ENCODE measurements around the gene METTL8. TPM values are rescaled to one million over a fixed set of nuclear protein-coding genes. Genes with fewer than 3 reads are reported as not detected.
A peak's percentile ranks its signal among the peaks of the same experiment; 100 is the strongest.

The METTL8 gene
- total and polyA plus RNA-seq, 2 experiments from 2014 or later = 60.9 to 64.3 TPM

DNA sequence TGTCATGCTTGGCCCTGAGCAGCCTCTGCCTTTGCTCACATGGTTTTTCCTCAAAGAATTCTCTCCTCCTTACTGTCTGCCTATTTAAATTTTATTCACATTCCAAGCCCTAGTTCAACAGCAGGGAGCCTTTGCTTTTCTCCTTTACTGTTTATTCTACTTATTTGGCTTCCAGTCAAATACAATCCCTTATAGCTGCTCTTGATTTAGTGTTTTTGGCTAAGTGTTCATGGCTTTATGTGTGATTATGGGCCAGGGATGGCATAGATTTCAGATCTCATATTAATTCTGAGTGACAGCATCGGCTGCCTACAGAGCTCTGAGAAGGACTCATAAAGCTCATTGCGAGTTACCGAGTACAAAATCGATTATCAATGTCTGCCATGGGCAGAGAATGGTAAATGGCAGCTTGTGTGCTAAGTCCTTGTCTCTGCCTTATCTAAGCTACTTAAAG is 106.7 kb downstream of the METTL8 start:
- peaks cover 29% of the 10 kb centered on the region for H3K36me3 Mint-ChIP-seq (ENCODE audit: low read depth)
- Histone ChIP-seq H3K4me3 (no peak overlapping the region), H2AFZ (no peak overlapping the region), H3K36me3 (ENCODE audit: insufficient read depth) (no peaks in the 10 kb centered on the region), H3K4me1 (ENCODE audit: insufficient read depth) (peaks cover 39% of the 10 kb centered on the region), H3K27me3 (ENCODE audit: insufficient read depth) (no peaks in the 10 kb centered on the region), H4K20me1 (replicated peaks; ENCODE audit: insufficient read depth) (no peaks in the 10 kb centered on the region), H3K9me2 (ENCODE audit: insufficient read depth) (no peaks in the 10 kb centered on the region), H3K27ac (ENCODE audit: low read depth) (peak overlapping the region; percentile 74), H3K79me2 (replicated peaks; ENCODE audit: insufficient read depth) (no peaks in the 10 kb centered on the region), H3K4me2 (peak overlapping the region; percentile 28), H3F3A (replicated peaks; ENCODE audit: low read depth) (no peaks in the 10 kb centered on the region)
- peak; percentile 86 for DNase-seq (ENCODE audit: low spot score)
- ATAC-seq = peak; percentile 96
- H3K4me1 Mint-ChIP-seq = peaks cover 39% of the 10 kb centered on the region
- H3K27me3 Mint-ChIP-seq (ENCODE audit: insufficient read depth, low read depth, poor library complexity) = no peaks in the 10 kb centered on the region
- H3K9me3 Mint-ChIP-seq = no peaks in the 10 kb centered on the region; the same call in 2 of the 3 replicates
- H3K4me3 Mint-ChIP-seq = peak overlapping the region; percentile 15
- H3K27ac Mint-ChIP-seq = peak overlapping the region; percentile 79
- TF ChIP-seq, protein P1, sequence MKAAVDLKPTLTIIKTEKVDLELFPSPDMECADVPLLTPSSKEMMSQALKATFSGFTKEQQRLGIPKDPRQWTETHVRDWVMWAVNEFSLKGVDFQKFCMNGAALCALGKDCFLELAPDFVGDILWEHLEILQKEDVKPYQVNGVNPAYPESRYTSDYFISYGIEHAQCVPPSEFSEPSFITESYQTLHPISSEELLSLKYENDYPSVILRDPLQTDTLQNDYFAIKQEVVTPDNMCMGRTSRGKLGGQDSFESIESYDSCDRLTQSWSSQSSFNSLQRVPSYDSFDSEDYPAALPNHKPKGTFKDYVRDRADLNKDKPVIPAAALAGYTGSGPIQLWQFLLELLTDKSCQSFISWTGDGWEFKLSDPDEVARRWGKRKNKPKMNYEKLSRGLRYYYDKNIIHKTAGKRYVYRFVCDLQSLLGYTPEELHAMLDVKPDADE (IDR thresholded peaks at IDR 0.05) = no peak
- TF ChIP-seq, protein P2, sequence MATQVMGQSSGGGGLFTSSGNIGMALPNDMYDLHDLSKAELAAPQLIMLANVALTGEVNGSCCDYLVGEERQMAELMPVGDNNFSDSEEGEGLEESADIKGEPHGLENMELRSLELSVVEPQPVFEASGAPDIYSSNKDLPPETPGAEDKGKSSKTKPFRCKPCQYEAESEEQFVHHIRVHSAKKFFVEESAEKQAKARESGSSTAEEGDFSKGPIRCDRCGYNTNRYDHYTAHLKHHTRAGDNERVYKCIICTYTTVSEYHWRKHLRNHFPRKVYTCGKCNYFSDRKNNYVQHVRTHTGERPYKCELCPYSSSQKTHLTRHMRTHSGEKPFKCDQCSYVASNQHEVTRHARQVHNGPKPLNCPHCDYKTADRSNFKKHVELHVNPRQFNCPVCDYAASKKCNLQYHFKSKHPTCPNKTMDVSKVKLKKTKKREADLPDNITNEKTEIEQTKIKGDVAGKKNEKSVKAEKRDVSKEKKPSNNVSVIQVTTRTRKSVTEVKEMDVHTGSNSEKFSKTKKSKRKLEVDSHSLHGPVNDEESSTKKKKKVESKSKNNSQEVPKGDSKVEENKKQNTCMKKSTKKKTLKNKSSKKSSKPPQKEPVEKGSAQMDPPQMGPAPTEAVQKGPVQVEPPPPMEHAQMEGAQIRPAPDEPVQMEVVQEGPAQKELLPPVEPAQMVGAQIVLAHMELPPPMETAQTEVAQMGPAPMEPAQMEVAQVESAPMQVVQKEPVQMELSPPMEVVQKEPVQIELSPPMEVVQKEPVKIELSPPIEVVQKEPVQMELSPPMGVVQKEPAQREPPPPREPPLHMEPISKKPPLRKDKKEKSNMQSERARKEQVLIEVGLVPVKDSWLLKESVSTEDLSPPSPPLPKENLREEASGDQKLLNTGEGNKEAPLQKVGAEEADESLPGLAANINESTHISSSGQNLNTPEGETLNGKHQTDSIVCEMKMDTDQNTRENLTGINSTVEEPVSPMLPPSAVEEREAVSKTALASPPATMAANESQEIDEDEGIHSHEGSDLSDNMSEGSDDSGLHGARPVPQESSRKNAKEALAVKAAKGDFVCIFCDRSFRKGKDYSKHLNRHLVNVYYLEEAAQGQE (IDR thresholded peaks at IDR 0.05; ENCODE audit: unreplicated experiment) = no peak
- TF ChIP-seq, protein P3, sequence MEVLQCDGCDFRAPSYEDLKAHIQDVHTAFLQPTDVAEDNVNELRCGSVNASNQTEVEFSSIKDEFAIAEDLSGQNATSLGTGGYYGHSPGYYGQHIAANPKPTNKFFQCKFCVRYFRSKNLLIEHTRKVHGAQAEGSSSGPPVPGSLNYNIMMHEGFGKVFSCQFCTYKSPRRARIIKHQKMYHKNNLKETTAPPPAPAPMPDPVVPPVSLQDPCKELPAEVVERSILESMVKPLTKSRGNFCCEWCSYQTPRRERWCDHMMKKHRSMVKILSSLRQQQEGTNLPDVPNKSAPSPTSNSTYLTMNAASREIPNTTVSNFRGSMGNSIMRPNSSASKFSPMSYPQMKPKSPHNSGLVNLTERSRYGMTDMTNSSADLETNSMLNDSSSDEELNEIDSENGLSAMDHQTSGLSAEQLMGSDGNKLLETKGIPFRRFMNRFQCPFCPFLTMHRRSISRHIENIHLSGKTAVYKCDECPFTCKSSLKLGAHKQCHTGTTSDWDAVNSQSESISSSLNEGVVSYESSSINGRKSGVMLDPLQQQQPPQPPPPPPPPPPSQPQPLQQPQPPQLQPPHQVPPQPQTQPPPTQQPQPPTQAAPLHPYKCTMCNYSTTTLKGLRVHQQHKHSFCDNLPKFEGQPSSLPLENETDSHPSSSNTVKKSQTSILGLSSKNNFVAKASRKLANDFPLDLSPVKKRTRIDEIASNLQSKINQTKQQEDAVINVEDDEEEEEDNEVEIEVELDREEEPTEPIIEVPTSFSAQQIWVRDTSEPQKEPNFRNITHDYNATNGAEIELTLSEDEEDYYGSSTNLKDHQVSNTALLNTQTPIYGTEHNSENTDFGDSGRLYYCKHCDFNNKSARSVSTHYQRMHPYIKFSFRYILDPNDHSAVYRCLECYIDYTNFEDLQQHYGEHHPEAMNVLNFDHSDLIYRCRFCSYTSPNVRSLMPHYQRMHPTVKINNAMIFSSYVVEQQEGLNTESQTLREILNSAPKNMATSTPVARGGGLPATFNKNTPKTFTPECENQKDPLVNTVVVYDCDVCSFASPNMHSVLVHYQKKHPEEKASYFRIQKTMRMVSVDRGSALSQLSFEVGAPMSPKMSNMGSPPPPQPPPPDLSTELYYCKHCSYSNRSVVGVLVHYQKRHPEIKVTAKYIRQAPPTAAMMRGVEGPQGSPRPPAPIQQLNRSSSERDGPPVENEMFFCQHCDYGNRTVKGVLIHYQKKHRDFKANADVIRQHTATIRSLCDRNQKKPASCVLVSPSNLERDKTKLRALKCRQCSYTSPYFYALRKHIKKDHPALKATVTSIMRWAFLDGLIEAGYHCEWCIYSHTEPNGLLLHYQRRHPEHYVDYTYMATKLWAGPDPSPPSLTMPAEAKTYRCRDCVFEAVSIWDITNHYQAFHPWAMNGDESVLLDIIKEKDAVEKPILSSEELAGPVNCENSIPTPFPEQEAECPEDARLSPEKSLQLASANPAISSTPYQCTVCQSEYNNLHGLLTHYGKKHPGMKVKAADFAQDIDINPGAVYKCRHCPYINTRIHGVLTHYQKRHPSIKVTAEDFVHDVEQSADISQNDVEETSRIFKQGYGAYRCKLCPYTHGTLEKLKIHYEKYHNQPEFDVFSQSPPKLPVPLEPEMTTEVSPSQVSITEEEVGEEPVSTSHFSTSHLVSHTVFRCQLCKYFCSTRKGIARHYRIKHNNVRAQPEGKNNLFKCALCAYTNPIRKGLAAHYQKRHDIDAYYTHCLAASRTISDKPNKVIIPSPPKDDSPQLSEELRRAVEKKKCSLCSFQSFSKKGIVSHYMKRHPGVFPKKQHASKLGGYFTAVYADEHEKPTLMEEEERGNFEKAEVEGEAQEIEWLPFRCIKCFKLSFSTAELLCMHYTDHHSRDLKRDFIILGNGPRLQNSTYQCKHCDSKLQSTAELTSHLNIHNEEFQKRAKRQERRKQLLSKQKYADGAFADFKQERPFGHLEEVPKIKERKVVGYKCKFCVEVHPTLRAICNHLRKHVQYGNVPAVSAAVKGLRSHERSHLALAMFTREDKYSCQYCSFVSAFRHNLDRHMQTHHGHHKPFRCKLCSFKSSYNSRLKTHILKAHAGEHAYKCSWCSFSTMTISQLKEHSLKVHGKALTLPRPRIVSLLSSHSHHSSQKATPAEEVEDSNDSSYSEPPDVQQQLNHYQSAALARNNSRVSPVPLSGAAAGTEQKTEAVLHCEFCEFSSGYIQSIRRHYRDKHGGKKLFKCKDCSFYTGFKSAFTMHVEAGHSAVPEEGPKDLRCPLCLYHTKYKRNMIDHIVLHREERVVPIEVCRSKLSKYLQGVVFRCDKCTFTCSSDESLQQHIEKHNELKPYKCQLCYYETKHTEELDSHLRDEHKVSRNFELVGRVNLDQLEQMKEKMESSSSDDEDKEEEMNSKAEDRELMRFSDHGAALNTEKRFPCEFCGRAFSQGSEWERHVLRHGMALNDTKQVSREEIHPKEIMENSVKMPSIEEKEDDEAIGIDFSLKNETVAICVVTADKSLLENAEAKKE (CRISPR knock-in tag; IDR thresholded peaks at IDR 0.05) = no peak
- TF ChIP-seq EZH2phosphoT487 (IDR thresholded peaks at IDR 0.05; ENCODE audit: unreplicated experiment) (no peak), NANOG (IDR thresholded peaks at IDR 0.05; ENCODE audit: borderline replicate concordance) (peak; percentile 4; the same call in 1 of the 2 replicates)
